Psoas muscle (tissue), 8 donors: Measurements from ENCODE around the gene GFPT1. TPM values are rescaled to one million over a fixed set of nuclear protein-coding genes. Genes with fewer than 3 reads are reported as not detected.
A peak's percentile ranks its signal among the peaks of the same experiment; 100 is the strongest.

Experiments used
- ATAC-seq, 4 donors: fragments of 200-7000 bp; cut with Tn5 transposase; one replicate each; pipeline ENCODE4 v1.9.1; 2020; ENCODE audit warnings: moderate library complexity in 3 of 4, mild to moderate bottlenecking in 2 of 4
- DNase-seq, 2 donors: peaks; one replicate each; pipeline ENCODE4 v3.0.0-alpha.2; 2020
- H3K27ac ChIP-seq: fragments of 200-600 bp; one replicate; pipeline ENCODE4 v1.8.0; 2022
- H3K27me3 ChIP-seq, 3 donors: fragments of 200-600 bp in 1 of 3; one replicate each; pipeline versions ENCODE4 v1.6.1 to v1.8.0; 2013 to 2022; ENCODE audit warnings: low read length in 2 of 3, mild to moderate bottlenecking in 2 of 3, moderate library complexity in 1 of 3; ENCODE audit not compliant: insufficient read depth in 3 of 3
- H3K36me3 ChIP-seq, 2 donors: fragments of 200-600 bp in 1 of 2; one replicate each; pipeline versions ENCODE4 v1.6.1 to v1.8.0; 2013 to 2022; ENCODE audit warnings: low read depth in 1 of 2, mild to moderate bottlenecking in 1 of 2, moderate library complexity in 1 of 2; ENCODE audit not compliant: insufficient read depth in 1 of 2
- H3K4me1 ChIP-seq: fragments of 200-600 bp; one replicate; pipeline ENCODE4 v1.8.0; 2022
- H3K4me3 ChIP-seq: fragments of 200-600 bp; one replicate; pipeline ENCODE4 v1.8.0; 2022; ENCODE audit warnings: mild to moderate bottlenecking
- H3K9me3 ChIP-seq: fragments of 200-600 bp; one replicate; pipeline ENCODE4 v1.8.0; 2022
- WGBS, 3 donors: extraction: QIAGEN DNeasy Blood & Tissue Kit; methylation state at CpG; one replicate each; pipeline versions ENCODE4 v1.1.6 to v1.1.7; 2013; 5-methylcytosine and 5-hydroxymethylcytosine counted together
- intact Hi-C, 2 donors: fragments of 100-400 bp; cut with DNase I; formaldehyde crosslinking; loops; one replicate each; pipeline versions ENCODE4 v1.11.0 to v1.14.2; 2022
- polyA plus RNA-seq, 3 donors: library from polyadenylated mRNA; stranded (reverse); fragments of 200-250 nt; gene quantifications; one replicate each; pipeline ENCODE4 v1.2.3, GENCODE V29; 2013
- total RNA-seq, 4 donors: library from RNA; stranded (reverse); fragmentation: NEBNext Ultra II Directional in 2 of 4; extraction: Animal tissue kit (Norgen Biotek cat#: 25700) in 2 of 4; gene quantifications; one replicate each; pipeline versions ENCODE4 v1.2.1 to v1.2.4, GENCODE V29; 2021 to 2023
- TF ChIP-seq, protein P1 (sequence below): fragments of 200-600 bp; IDR thresholded peaks from one replicate; pipeline ENCODE4 v1.8.0; 2022; ENCODE audit warnings: antibody characterized with exemption
- donor health status: healthy with polysubstance abuse.
- donor health status: DM: no; HTN: no; CAD: no; lungs with moderate emphysema.
- donor health status: Bipolar disorder and iron deficiency.
- donor health status: healthy.
- donor health status: DM: yes; HTN: yes; CAD: no.
- donor health status: DM: no; HTN: no; CAD: no.
- donor health status: DM: no; HTN: no; CAD: no.
- donor health status: DM: yes; HTN: yes; CAD: no.

Gene GFPT1
- total and polyA plus RNA-seq, 7 donors, result 5.7 to 34.5 (median 19.8) TPM

DNA sequence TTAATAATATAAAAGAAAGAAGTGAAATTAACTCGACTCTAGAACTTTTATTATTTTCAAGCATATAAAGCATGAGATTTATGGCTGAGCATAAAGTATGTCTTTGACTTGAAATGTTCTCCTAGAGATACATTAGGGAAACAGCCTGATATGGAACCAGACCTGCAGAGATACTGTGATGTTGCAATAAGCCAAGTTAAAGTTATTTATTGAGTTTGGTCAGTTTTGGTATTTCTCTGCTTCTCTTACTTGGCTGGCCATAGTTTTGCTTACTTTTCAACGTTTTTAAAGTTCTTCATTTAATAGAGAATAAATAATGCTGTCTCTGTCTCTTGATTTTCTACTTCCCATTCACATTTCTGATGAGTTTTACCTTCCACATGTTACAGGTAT lies 76.0 kb downstream of the GFPT1 start:
- no peak for DNase-seq
- intact Hi-C loops, result no loop called here
- peaks cover 0 to 19% (median 2%) of the 10 kb centered on the region in 3 donors for H3K27me3 ChIP-seq
- H3K36me3 ChIP-seq, result no peaks in the 10 kb centered on the region
- TF ChIP-seq, protein P1, sequence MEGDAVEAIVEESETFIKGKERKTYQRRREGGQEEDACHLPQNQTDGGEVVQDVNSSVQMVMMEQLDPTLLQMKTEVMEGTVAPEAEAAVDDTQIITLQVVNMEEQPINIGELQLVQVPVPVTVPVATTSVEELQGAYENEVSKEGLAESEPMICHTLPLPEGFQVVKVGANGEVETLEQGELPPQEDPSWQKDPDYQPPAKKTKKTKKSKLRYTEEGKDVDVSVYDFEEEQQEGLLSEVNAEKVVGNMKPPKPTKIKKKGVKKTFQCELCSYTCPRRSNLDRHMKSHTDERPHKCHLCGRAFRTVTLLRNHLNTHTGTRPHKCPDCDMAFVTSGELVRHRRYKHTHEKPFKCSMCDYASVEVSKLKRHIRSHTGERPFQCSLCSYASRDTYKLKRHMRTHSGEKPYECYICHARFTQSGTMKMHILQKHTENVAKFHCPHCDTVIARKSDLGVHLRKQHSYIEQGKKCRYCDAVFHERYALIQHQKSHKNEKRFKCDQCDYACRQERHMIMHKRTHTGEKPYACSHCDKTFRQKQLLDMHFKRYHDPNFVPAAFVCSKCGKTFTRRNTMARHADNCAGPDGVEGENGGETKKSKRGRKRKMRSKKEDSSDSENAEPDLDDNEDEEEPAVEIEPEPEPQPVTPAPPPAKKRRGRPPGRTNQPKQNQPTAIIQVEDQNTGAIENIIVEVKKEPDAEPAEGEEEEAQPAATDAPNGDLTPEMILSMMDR, result no peak
- ATAC-seq, result no peak
- H3K4me1 ChIP-seq, result peaks cover 16% of the 10 kb centered on the region
- H3K4me3 ChIP-seq, result no peak overlapping the region
- no peak overlapping the region for H3K27ac ChIP-seq
- H3K9me3 ChIP-seq, result peaks cover 5% of the 10 kb centered on the region
- WGBS, 3 donors, result 53 to 68% (median 65%) methylated on average over 2 of the region's 2 CpGs

DNA sequence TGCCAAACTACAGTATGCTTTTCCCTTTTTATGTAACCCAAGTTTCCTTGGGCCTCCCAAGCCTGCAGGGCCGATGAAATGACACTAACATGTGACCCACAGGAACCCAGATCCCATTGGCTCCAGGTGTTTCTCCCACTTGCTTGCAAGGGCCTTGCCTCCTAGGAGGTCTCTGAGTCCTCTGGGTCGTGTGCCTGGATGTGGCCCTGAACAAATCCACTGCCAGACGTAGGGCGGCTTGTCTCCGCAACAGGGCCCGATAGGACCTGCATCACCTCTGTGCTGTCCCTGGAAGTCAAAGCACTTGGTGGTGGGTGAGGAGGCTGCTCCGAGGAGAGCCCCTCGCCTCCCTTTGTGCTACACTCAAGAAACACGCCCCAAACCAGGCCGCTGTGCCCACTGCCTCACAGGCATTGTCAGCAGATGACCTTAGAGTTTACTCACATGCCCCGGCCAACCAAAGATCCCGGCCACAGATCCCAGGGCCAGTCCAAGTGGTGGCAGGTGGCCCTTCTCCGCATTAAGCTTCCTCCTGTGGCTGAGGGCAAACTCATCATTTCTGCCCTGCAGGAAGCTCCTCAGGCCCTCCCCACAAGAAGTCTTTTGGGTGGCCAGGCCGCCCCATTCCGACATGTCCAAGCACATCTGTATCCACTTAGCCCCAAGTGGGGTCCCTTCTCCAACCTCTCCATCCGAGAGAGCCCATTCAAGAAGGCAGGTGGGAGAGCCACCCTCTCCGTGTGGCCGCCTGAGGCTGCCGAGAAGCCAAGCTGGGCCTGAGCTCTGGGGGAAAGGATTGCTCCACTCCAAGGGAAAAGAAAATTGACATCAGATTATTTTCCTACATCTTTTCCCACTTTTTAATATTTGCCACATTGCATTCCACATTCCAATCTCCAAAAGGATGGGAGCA lies 76.7 kb downstream of the GFPT1 start:
- TF ChIP-seq, protein P1, result no peak
- Histone ChIP-seq H3K27ac (peak overlapping the region; percentile 37), H3K9me3 (peaks cover 5% of the 10 kb centered on the region), H3K36me3 (no peaks in the 10 kb centered on the region), H3K27me3 (peaks cover 0 to 24% (median 2%) of the 10 kb centered on the region in 3 donors), H3K4me3 (no peak overlapping the region), H3K4me1 (peaks cover 20% of the 10 kb centered on the region)
- intact Hi-C loops, result no loop called here
- 75 to 83% (median 80%) methylated on average over 19 of the region's 19 CpGs for WGBS, 3 donors
- DNase-seq (no peak), ATAC-seq (no peak)

DNA sequence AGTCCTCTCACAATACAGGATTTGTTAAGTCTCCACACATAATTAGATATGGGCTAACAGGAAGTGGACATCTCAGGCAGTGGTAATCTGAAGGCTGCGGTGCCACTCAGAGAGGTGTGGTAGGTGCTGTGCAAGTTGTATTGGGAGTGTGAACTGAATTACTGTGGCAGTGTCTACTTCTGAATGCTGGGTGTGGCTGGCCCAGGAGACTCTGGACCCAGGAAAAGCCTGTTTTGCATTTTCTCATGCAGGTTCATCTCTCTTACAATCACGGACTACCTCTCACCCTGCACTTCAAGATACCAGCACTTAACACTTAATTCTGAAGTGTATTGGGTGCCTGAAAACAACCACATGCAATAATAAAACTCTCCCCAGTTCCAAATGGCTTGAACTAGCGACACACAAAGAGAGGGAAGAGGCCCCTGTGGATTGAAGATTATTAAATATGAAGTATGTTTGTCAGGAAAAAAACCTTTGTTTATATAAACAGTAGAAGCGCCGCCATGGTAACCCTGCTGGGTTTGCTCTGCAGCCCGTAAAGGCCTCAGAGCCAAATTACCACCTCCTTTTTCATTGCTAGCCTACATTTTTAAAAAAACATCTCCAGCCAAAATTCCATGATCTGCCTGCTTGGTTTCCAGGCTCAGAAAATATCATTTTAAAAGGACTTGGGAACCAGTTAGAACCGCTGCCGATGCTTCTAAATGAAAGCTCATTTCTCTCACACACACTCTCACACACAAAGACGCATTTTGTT lies 77.5 kb downstream of the GFPT1 start:
- intact Hi-C loops, result loop anchor here (5.0 to 10.0 kb wide), 3 partner anchors 297 to 375 kb away; partner anchors contain the start of gene ANTXR1 (in 1 of the 2)
- H3K4me3 ChIP-seq, result no peak overlapping the region
- peaks cover 0 to 31% (median 2%) of the 10 kb centered on the region in 3 donors for H3K27me3 ChIP-seq
- TF ChIP-seq, protein P1, result no peak
- H3K36me3 ChIP-seq, result no peaks in the 10 kb centered on the region
- ATAC-seq (no peak), DNase-seq (no peak)
- peaks cover 5% of the 10 kb centered on the region for H3K9me3 ChIP-seq
- WGBS, 3 donors, result 45 to 55% (median 49%) methylated on average over 9 of the region's 9 CpGs
- H3K4me1 ChIP-seq, result peaks cover 20% of the 10 kb centered on the region
- peak overlapping the region; percentile 37 for H3K27ac ChIP-seq

DNA sequence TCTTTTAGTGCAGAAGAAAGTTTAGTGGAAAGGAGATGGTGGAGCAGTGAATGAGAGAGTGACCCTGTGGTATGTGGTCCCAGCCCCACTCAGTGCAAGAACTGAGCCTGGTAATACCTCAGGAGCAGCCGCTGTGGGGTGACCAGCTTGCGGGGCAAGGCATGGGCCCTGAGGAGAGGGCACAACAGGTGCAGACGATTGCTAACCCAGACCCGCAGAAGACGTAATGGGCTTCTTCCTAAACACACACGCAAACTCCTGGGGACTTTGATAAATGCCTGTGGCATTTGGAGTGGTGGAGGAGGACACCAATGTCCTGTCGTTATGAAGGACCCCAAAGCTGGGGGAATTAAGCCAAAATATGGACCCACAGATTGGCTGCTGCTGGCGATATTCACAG lies 78.7 kb downstream of the GFPT1 start:
- no peak for DNase-seq
- TF ChIP-seq, protein P1, result no peak
- Histone ChIP-seq H3K4me1 (peaks cover 20% of the 10 kb centered on the region), H3K9me3 (peaks cover 8% of the 10 kb centered on the region), H3K4me3 (no peak overlapping the region), H3K36me3 (no peaks in the 10 kb centered on the region), H3K27me3 (peaks cover 0 to 37% (median 4%) of the 10 kb centered on the region in 3 donors), H3K27ac (no peak overlapping the region)
- ATAC-seq, result no peak
- intact Hi-C loops, result loop anchor here (5.0 to 10.0 kb wide), 3 partner anchors 296 to 374 kb away; partner anchors contain the start of gene ANTXR1 (in 1 of the 2)
- 79 to 88% (median 87%) methylated on average over 8 of the region's 8 CpGs for WGBS, 3 donors
